Right atrium auricular region (tissue), 2 donors: ENCODE measurements around the gene SIX2. TPM values are rescaled to one million over a fixed set of nuclear protein-coding genes. Genes with fewer than 3 reads are reported as not detected.

Experiments
- DNase-seq: peaks from one replicate; pipeline ENCODE4 v3.0.0-alpha.2; 2019; ENCODE audit warnings: low spot score
- H3K27ac ChIP-seq, 2 donors: fragments of 200-600 bp; sonication (generic); 1 replicate in 1 of 2; 2 replicates in 1 of 2; pipeline ENCODE4 v1.5.1; 2016 to 2019
- H3K27me3 ChIP-seq, 2 donors: fragments of 200-600 bp; sonication (generic); one replicate each; pipeline versions ENCODE4 v1.5.1 to v1.6.0; 2017 to 2019
- H3K36me3 ChIP-seq: fragments of 200-600 bp; sonication (generic); one replicate; pipeline ENCODE4 v1.5.1; 2016
- H3K4me1 ChIP-seq, 2 donors: fragments of 200-600 bp; sonication (generic); one replicate each; pipeline versions ENCODE4 v1.5.1 to v1.6.0; 2017 to 2019
- H3K4me3 ChIP-seq, 2 donors: fragments of 200-600 bp; sonication (generic); 1 replicate in 1 of 2; 2 replicates in 1 of 2; pipeline ENCODE4 v1.5.1; 2017 to 2019; ENCODE audit warnings: mild to moderate bottlenecking in 1 of 2, moderate library complexity in 1 of 2
- H3K9me3 ChIP-seq, 2 donors: fragments of 200-600 bp; sonication (generic); one replicate each; pipeline ENCODE4 v1.5.1; 2019
- CTCF ChIP-seq, 2 donors: fragments of 200-600 bp; sonication (generic); IDR thresholded peaks; one replicate each; pipeline ENCODE4 v1.5.1; 2019; ENCODE audit warnings: antibody characterized with exemption in 2 of 2
- total RNA-seq, 2 donors: library from RNA; depleted of rRNA; stranded (reverse); fragments of >200 nt; gene quantifications; one replicate each; pipeline ENCODE4 v1.1.0, GENCODE V29; 2016

The SIX2 gene
- total RNA-seq, 2 donors from 2014 or later = 1.1 to 2.3 TPM

DNA sequence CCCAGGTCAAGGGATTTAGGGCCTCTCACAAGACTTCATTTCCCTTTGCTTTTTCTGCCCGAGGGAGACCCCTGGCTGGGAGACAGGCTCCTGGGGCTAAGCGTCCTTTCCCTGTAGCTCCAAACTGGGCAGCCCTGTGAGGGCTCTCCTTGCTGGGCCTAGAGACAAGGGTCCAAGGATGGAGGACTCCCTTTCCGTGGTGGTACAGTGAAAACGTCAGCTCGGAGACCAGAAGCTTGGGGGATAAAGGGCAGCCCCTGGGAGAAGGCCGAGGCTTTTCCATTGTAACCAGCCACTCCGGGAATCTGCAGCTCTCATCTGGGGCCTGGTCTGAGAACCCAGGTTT, 2.3 kb downstream of the SIX2 start:
- H3K4me1 ChIP-seq = peaks cover 0 to 64% of the 10 kb centered on the region in 2 donors

GRCh38 chr2:45006041-45006941, 3.0 kb downstream of the SIX2 start:
- TF ChIP-seq CTCF (IDR thresholded peaks at IDR 0.05) = no peak
- H3K27me3 ChIP-seq = peaks cover 15 to 30% of the 10 kb centered on the region in 2 donors
- H3K4me1 ChIP-seq = peaks cover 0 to 67% of the 10 kb centered on the region in 2 donors

More for the DNA sequence above, 2.3 kb downstream of the SIX2 start:
- TF ChIP-seq CTCF (IDR thresholded peaks at IDR 0.05) = no peak
- Histone ChIP-seq H3K27me3 (peaks cover 15 to 30% of the 10 kb centered on the region in 2 donors), H3K27ac (no peak overlapping the region), H3K4me3 (no peak overlapping the region), H3K36me3 (no peaks in the 10 kb centered on the region), H3K9me3 (no peaks in the 10 kb centered on the region)
- DNase-seq = no peak

DNA sequence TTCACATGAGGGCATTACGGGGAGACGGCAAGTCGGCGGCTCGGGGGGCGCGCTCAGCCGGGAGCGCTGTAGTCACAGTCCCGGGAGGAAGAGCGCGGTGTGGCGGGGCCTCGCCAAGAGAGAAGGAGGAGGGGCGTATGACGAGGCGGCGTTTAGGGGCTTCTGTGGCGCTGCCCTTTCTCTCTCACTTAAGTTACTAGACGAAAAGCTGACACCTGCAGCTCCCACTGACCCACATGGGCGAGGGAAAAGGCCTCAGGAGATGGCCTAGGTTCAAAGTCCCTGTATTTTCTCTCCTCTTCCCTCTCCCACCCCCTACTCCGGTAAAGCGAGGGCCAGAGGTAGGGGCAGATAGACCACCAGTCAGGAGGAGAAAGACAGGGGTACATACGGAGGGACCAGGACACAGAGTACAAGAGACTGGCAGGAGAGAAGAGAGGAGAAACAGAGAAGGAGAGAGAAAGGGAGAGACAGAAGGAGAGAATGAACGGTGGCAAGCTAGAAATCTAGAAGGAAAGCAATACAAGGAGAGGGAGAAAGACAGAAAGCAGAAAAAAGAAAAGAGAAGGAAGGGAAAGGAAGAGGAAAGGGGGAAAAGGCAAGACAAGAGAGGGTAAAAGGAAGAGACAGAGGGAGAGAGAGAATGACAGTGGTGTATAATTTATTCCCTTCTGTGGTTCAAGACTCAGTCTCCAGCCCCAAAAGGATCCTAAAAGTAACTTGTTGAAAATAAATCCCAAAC, 3.8 kb downstream of the SIX2 start:
- Histone ChIP-seq H3K4me1 (peaks cover 0 to 67% of the 10 kb centered on the region in 2 donors), H3K27ac (no peak overlapping the region), H3K9me3 (no peaks in the 10 kb centered on the region), H3K4me3 (no peak overlapping the region), H3K27me3 (peaks cover 15 to 30% of the 10 kb centered on the region in 2 donors), H3K36me3 (no peaks in the 10 kb centered on the region)
- DNase-seq = no peak
- TF ChIP-seq CTCF (IDR thresholded peaks at IDR 0.05) = no peak

More at GRCh38 chr2:45006041-45006941, 3.0 kb downstream of the SIX2 start:
- Histone ChIP-seq H3K4me3 (no peak overlapping the region), H3K36me3 (no peaks in the 10 kb centered on the region), H3K9me3 (no peaks in the 10 kb centered on the region), H3K27ac (no peak overlapping the region)
- no peak for DNase-seq

DNA sequence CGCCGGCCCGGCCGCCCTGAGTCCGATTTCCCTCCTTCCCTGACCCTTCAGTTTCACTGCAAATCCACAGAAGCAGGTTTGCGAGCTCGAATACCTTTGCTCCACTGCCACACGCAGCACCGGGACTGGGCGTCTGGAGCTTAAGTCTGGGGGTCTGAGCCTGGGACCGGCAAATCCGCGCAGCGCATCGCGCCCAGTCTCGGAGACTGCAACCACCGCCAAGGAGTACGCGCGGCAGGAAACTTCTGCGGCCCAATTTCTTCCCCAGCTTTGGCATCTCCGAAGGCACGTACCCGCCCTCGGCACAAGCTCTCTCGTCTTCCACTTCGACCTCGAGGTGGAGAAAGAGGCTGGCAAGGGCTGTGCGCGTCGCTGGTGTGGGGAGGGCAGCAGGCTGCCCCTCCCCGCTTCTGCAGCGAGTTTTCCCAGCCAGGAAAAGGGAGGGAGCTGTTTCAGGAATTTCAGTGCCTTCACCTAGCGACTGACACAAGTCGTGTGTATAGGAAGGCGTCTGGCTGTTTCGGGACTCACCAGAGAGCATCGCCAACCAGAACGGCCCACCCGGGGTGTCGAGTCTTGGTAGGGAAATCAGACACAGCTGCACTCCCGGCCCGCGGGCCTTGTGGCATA, 4.6 kb downstream of the SIX2 start:
- DNase-seq = no peak
- H3K36me3 ChIP-seq = no peaks in the 10 kb centered on the region
- H3K27me3 ChIP-seq = peaks cover 15 to 30% of the 10 kb centered on the region in 2 donors
- H3K4me1 ChIP-seq = peaks cover 0 to 59% of the 10 kb centered on the region in 2 donors
- H3K27ac ChIP-seq = no peak overlapping the region
- H3K4me3 ChIP-seq = peak overlapping the region in 1 of 2 donors; percentile 14
- no peaks in the 10 kb centered on the region for H3K9me3 ChIP-seq
- no peak for TF ChIP-seq CTCF (IDR thresholded peaks at IDR 0.05)

GRCh38 chr2:45003579-45004551, 5.4 kb downstream of the SIX2 start:
- DNase-seq = no peak
- H3K4me1 ChIP-seq = peaks cover 0 to 54% of the 10 kb centered on the region in 2 donors
- no peaks in the 10 kb centered on the region for H3K9me3 ChIP-seq
- peak overlapping the region in 1 of 2 donors; percentile 14 for H3K4me3 ChIP-seq
- no peak overlapping the region for H3K27ac ChIP-seq
- TF ChIP-seq CTCF (IDR thresholded peaks at IDR 0.05) = no peak
- H3K27me3 ChIP-seq = peaks cover 19 to 30% of the 10 kb centered on the region in 2 donors
- H3K36me3 ChIP-seq = no peaks in the 10 kb centered on the region
